DOHH2 (cell line): ENCODE measurements around the gene NAALADL2.

Source experiments
- H3F3A ChIP-seq: fragments of 200-600 bp; sonication (generic), shearing (Covaris generic); 2 replicates; pipeline ENCODE4 v1.6.0; 2016; ENCODE audit warnings: antibody characterized with exemption, mild to moderate bottlenecking; ENCODE audit not compliant: control insufficient read depth, insufficient read depth
- H3K27ac ChIP-seq: fragments of 200-600 bp; sonication (generic); 2 replicates; pipeline ENCODE4 v1.5.1; 2014; ENCODE audit warnings: low read depth, mild to moderate bottlenecking, low read length, moderate library complexity
- H3K27me3 ChIP-seq: fragments of 200-600 bp; sonication (generic); 2 replicates; pipeline ENCODE4 v1.6.1; 2014; ENCODE audit warnings: mild to moderate bottlenecking, low read length, mixed read lengths; ENCODE audit not compliant: control insufficient read depth
- H3K36me3 ChIP-seq: fragments of 200-600 bp; sonication (generic); 2 replicates; pipeline ENCODE4 v1.6.1; 2014; ENCODE audit warnings: mild to moderate bottlenecking, low read length, moderate library complexity, mixed read lengths; ENCODE audit not compliant: control insufficient read depth
- H3K4me1 ChIP-seq: fragments of 200-600 bp; sonication (generic); 2 replicates; pipeline ENCODE4 v1.6.1; 2014; ENCODE audit warnings: mild to moderate bottlenecking, low read length, mixed read lengths; ENCODE audit not compliant: control insufficient read depth
- H3K4me2 ChIP-seq: fragments of 200-600 bp; sonication (generic); 2 replicates; pipeline ENCODE4 v1.6.0; 2014; ENCODE audit warnings: mild to moderate bottlenecking, low read length, moderate library complexity
- H3K4me3 ChIP-seq: fragments of 200-600 bp; sonication (generic); 2 replicates; pipeline ENCODE4 v1.5.1; 2014; ENCODE audit warnings: mild to moderate bottlenecking, low read length, mixed read lengths
- H3K79me2 ChIP-seq: fragments of 200-600 bp; sonication (generic); 2 replicates; pipeline ENCODE4 v1.6.1; 2014; ENCODE audit warnings: mild to moderate bottlenecking, low read length, mixed read lengths; ENCODE audit not compliant: control insufficient read depth
- H3K9me2 ChIP-seq: fragments of 200-600 bp; sonication (generic); replicated peaks from 2 replicates; pipeline ENCODE4 v1.6.1; 2014; ENCODE audit warnings: mild to moderate bottlenecking, low read length, mixed read lengths; ENCODE audit not compliant: control insufficient read depth
- H3K9me3 ChIP-seq: fragments of 200-600 bp; sonication (generic); 2 replicates; pipeline ENCODE4 v1.6.1; 2014; ENCODE audit warnings: antibody characterized with exemption, low read length, mixed read lengths; ENCODE audit not compliant: control insufficient read depth, insufficient read depth
- H4K20me1 ChIP-seq: fragments of 200-600 bp; sonication (generic); 2 replicates; pipeline ENCODE4 v1.6.0; 2014; ENCODE audit warnings: low read depth, mild to moderate bottlenecking, antibody characterized with exemption, low read length, moderate library complexity; ENCODE audit not compliant: control insufficient read depth, insufficient read depth
- CTCF ChIP-seq: fragments of 200-600 bp; sonication (generic); IDR thresholded peaks from one replicate; pipeline ENCODE4 v1.5.1; 2014; ENCODE audit warnings: antibody characterized with exemption, mild to moderate bottlenecking, low read depth, low read length; ENCODE audit not compliant: poor library complexity, severe bottlenecking
- EZH2phosphoT487 ChIP-seq: fragments of 200-600 bp; sonication (generic); IDR thresholded peaks from 2 replicates; pipeline ENCODE4 v1.6.1; 2017; ENCODE audit warnings: borderline replicate concordance, mild to moderate bottlenecking, antibody characterized with exemption, low read length, moderate library complexity, mixed read lengths

The NAALADL2 gene

GRCh38 chr3:175207361-175207760 lies 348.2 kb downstream of the NAALADL2 start:
- H3K36me3 ChIP-seq = no peaks in the 10 kb centered on the region
- H4K20me1 ChIP-seq = no peaks in the 10 kb centered on the region
- H3K9me3 ChIP-seq = no peaks in the 10 kb centered on the region; the same call in 1 of the 2 replicates
- H3K4me3 ChIP-seq = no peak overlapping the region
- H3K9me2 ChIP-seq = no peaks in the 10 kb centered on the region
- no peaks in the 10 kb centered on the region for H3K79me2 ChIP-seq
- no peaks in the 10 kb centered on the region for H3K4me1 ChIP-seq
- no peaks in the 10 kb centered on the region for H3K27me3 ChIP-seq
- H3K27ac ChIP-seq = no peak overlapping the region
- TF ChIP-seq CTCF (no peak), EZH2phosphoT487 (no peak)
- no peak overlapping the region for H3K4me2 ChIP-seq
- H3F3A ChIP-seq = no peaks in the 10 kb centered on the region

- Histone ChIP-seq H3K27me3 (no peaks in the 10 kb centered on the region), H3K4me3 (no peak overlapping the region), H4K20me1 (no peaks in the 10 kb centered on the region), H3K4me2 (no peak overlapping the region), H3K9me3 (no peaks in the 10 kb centered on the region), H3K9me2 (no peaks in the 10 kb centered on the region), H3K27ac (no peak overlapping the region), H3K36me3 (no peaks in the 10 kb centered on the region), H3K79me2 (no peaks in the 10 kb centered on the region), H3K4me1 (no peaks in the 10 kb centered on the region), H3F3A (no peaks in the 10 kb centered on the region)
- TF ChIP-seq EZH2phosphoT487 (no peak), CTCF (no peak)
Measured at GRCh38 chr3:175208326-175208725, 349.2 kb downstream of the NAALADL2 start.

GRCh38 chr3:175211466-175211865 lies 352.3 kb downstream of the NAALADL2 start:
- Histone ChIP-seq H3K36me3 (no peaks in the 10 kb centered on the region), H3K27ac (no peak overlapping the region), H3K27me3 (no peaks in the 10 kb centered on the region), H3K4me2 (no peak overlapping the region), H3K4me3 (no peak overlapping the region), H3K9me3 (no peaks in the 10 kb centered on the region), H3K9me2 (no peaks in the 10 kb centered on the region), H3K4me1 (no peaks in the 10 kb centered on the region), H4K20me1 (no peaks in the 10 kb centered on the region), H3F3A (no peaks in the 10 kb centered on the region), H3K79me2 (no peaks in the 10 kb centered on the region)
- TF ChIP-seq EZH2phosphoT487 (no peak), CTCF (no peak)

- Histone ChIP-seq H3K79me2 (no peaks in the 10 kb centered on the region), H3K27me3 (no peaks in the 10 kb centered on the region), H3K27ac (no peak overlapping the region), H3K4me2 (no peak overlapping the region), H4K20me1 (no peaks in the 10 kb centered on the region), H3K36me3 (no peaks in the 10 kb centered on the region), H3K4me3 (no peak overlapping the region), H3K9me3 (no peaks in the 10 kb centered on the region), H3K4me1 (no peaks in the 10 kb centered on the region), H3F3A (no peaks in the 10 kb centered on the region), H3K9me2 (no peaks in the 10 kb centered on the region)
- no peak for TF ChIP-seq EZH2phosphoT487
- no peak for TF ChIP-seq CTCF
Measured at GRCh38 chr3:175212896-175213295, 353.8 kb downstream of the NAALADL2 start.
